Mesenteric fat pad (tissue), 1 donor: Measurements from ENCODE around the gene ARSB. TPM values are rescaled to one million over a fixed set of nuclear protein-coding genes. Genes with fewer than 3 reads are reported as not detected.
"Not testable (repeated sequence)": the region's sequence is repeated elsewhere in the genome, so short reads cannot be mapped to it uniquely, and the experiment has no call there.

Experiments used
- DNase-seq: peaks from one replicate; pipeline ENCODE4 v3.0.0-alpha.2; 2020; ENCODE audit warnings: low spot score
- total RNA-seq: library from RNA; stranded (reverse); fragmentation: NEBNext Ultra II Directional; extraction: Animal tissue kit (Norgen Biotek cat#: 25700); gene quantifications from one replicate; pipeline ENCODE4 v1.2.1, GENCODE V29; 2021
- donor health status: DM: yes; HTN: yes; CAD: no.

The ARSB gene
- total RNA-seq, 1 donor from 2014 or later: 16.7 TPM

DNA sequence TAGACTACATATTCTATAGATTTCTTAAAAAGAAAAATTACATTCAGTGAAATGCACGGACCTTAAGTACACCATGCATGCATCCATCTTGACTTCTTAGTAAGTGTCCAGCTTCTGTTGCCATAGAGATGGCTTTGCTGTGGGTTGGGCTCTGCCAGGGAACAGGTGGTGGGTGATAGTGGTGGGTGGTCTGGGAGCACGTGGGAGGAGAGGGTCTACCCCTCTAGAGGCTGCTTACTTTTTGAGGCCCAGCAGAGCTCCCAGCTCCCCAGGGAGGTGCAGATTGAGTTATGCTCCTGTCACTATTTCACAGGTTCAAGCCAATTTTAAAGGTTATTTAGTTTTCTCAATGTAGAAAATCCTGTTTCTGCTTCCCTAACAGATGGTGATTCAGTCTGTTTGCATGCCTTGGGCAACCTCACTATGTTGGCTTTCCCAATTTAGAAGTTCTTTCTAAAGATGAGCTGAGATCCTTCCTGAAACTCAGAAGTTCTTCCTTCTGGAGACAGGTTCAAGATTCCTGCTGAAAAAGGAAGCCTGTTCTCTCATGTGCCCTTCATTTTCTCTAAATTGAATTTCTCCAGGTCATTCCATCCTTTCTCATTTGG lies 229.2 kb downstream of the ARSB start:
- no peak for DNase-seq

DNA sequence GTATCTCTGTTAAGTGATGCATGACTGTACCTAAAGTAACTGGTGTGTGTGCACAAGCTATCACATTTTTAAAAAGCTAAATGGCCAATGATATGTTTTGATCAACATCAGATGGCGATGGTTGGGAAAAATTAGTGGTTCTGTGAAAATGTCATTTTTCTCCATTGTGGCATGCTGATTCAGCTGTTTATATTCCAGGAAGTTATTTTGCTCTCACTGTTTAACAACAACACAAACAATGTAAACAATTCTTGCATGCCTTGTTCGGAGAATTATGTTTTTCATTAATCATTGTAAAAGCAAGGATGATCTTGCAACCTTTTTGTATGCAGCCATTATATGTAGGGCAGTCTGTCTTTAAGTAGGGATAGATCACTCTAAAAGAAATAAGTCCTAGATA lies 230.5 kb downstream of the ARSB start:
- no peak for DNase-seq

DNA sequence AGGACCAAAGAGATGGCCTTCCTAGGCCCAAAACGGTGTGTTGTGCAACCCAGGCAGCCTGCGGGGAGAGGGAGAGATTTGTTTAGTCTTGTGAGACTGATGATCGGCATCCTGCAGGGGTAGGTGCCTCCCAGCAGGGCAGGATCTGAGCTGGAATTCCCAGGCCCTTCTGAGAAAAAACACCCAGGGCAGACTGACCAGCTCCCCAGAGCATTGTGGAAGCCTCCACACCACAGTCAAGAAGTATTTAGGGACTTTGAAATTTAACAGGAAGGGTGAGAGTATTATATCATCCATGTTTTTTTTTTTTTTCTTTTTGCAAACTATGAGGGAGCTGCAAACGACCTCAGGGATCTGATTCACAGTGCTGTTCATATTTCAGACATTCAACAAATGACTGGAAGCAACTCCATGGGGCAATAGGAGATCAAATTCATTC lies 232.0 kb downstream of the ARSB start:
- no peak for DNase-seq

DNA sequence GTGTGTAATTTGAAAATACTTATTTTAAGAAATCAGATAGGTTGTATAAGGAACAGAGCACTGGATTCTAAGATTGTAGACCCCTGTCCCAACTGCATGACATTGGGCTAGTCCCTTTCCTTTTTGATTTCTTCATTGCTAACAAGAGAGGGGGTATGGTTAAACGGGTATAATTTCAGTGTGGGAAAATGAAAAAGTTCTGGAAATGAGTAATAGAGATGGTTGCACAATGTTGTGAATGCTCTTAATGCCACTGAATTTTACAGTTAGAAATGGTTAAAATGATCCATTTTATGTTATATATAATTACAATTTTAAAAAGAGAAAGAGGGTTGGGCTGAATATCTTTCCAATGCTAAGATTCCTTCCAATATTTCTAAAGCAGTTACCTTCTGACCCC lies 233.2 kb downstream of the ARSB start:
- no peak for DNase-seq

DNA sequence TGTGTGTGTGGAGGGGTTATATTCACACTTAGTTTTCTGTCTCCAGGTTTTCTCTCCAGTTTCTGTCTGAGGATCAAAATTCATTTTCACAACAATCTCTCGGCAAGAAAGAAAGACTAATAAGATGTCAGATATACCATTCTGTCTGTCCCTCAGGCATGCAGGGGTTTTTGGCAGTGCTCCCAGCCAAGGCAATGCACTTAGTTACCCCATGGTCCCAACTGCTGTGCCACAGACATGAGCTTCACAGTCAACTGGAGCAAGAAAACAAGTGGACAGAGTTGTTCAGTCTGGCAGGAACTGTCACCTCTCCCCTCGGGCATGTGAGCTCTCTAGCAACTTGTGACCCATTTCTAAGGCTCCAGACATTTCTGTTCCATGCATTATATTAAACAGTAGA lies 234.8 kb downstream of the ARSB start:
- DNase-seq: no peak

GRCh38 chr5:78747705-78748359 lies 237.3 kb downstream of the ARSB start:
- no peak for DNase-seq

DNA sequence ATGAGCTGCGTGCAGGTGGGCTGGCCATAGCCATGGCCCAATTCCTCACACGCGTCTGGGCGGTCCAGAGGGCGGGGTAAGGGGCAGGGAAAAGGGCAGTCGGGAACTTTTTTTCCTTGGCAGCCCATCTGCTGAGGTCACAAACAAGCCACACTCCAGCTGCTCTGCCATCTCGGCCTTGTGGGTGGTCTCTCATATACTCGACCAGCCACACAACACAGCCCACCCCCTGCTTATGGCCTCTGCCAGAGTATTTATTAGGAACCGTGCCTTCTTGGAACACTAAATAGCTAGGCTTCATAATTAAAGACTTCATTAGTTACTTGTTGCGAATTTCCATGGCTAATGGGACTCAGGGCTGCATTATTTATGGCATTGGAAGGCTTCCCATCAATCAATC lies 238.1 kb downstream of the ARSB start:
- no peak for DNase-seq

GRCh38 chr5:78746021-78746770 lies 238.9 kb downstream of the ARSB start:
- no peak for DNase-seq

DNA sequence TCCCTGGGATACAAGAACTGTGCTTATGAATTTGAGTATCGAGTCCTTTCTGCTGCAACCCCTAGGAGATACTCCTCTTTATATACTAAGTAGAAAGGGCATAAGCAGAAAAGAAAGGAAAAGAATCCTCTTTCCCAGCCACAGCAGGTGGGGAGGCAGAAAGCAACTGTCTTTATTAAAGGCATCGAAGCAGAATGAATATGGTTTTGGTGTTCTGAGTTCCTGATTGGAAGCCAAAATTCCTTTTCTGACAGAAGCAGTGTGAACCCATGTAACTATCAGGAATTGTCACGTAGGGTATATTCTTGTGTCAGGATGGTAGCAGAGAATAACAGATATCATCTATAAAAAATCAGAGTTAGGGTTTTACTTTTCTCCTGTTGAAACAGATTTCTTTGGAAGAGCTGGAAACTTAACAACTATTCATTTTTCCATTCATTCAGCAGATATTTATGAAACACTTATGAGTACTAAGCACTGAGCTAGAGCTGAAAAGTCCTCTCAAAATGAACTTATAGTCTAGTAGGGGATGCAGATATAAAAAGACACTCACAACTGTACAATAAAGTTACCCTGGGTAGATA lies 240.1 kb downstream of the ARSB start:
- DNase-seq: no peak

GRCh38 chr5:78741019-78741418 lies 244.1 kb downstream of the ARSB start:
- DNase-seq: no peak

DNA sequence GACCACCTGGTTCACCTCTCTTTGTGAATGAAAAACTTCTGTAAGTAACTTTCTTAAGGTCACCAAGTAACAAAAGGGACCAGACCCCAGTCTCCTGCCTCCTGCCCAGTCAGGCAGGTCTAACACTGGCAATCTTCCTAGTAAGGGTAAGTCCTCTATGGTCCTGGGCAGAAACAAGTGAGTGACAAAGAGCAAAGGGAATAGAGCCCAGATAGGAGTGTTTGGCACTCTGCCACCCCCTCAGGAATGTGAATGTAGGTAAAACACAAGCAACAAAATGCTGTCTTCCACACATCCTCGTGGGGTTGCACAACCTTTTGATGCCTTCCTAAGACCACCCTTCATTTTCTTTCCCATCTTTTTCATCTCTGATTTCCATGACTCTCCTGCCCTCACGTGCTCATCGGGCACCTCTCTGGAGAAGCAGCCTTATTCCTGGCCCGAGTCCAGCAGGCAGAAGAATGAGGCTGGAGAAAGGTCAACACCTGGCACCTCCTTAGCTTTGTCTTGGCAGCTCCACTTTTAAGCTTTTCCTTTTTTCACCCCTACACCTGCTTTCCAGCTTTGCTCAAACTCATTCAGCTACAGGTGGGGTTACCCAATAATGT lies 246.3 kb downstream of the ARSB start:
- no peak for DNase-seq

DNA sequence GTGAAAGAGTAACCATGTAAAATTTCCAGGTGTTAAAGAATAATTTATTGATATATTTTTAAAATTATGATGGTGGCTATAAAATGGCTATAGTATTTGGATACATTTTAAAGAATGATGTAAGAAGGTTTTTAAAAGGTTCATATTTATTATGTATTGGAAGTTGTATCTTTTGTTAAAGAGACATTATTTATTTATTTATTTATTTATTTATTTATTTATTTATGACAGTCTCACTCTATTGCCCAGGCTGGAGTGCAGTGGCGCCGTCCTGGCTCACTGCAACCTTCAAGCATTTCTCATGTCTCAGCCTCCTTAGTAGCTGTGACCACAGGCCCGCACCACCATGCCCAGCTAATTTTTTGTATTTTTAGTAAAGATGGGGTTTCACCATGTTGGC lies 247.0 kb downstream of the ARSB start:
- no peak for DNase-seq

- no peak for DNase-seq
Observed at GRCh38 chr5:78735834-78736463, 249.2 kb downstream of the ARSB start.

DNA sequence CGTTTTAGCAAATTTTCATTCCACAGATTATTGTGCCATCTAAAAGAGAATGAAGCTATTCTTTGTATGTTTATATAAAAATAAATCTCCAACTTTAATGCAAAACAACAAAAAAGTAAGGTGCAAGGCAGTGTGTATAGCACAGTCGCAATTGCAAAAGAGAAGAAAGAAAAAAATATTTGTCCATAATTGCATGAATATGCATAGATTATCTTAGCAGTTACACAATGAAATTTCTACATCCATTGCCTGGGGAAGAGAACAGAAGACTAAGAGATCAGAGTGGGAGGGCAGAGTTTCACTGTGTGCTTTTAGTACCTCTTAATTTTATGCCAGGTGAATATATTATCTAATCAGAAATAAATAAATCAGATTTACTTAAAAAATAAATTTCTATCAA lies 250.2 kb downstream of the ARSB start:
- DNase-seq: no peak

DNA sequence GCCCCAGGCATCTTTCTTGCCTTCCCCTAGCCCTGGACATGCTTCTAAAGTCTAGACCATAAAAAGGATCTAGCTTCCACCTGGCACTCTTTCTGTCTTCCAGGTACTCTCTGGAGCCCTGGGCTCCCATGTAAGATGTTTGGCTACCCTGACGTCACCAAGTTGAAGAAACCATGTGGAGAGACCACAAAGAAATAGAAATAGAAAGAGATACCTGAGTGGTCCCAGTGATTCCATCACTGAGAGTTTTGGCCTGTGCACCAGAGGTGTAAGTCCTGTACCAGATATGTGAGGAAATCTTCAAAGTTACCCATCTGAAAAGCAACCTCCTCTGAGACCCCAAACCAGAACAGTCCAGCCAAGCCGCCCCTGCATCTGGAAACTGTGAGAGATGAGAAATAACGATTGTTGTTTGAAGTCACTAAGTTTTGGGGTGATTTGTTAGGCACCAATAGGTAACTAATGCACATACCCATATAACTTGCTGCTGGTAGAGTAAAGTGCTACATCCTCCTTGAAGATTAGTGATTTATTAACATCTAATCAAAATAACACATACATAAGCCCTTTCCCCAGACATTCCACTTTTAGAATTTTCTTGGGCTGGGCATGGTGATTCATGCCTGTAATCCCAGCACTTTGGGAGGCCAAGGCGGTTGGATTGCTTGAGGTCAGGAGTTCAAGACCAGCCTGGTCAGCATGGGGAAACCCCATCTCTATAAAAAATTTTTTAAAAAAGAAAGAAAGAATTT lies 250.8 kb downstream of the ARSB start:
- no peak for DNase-seq

DNA sequence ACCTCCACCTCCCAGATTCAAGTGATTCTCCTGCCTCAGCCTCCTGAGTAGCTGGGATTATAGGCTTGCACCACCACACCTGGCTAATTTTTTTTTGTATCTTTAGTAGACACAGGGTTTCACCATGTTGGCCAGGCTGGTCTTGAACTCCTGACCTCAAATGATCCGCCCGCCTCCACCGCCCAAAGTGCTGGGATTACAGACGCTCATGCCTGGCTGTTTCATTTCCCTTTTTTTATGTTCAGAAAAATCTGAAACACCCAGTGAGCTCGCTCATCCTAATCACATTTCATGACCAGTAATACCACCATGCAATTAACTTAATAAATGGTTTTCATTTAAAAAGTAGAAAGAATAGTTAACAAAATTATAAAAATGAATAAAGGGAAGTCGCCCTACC lies 252.4 kb downstream of the ARSB start:
- not testable (repeated sequence) for DNase-seq

- no peak for DNase-seq
Observed at GRCh38 chr5:78731884-78732283, 253.2 kb downstream of the ARSB start.

DNA sequence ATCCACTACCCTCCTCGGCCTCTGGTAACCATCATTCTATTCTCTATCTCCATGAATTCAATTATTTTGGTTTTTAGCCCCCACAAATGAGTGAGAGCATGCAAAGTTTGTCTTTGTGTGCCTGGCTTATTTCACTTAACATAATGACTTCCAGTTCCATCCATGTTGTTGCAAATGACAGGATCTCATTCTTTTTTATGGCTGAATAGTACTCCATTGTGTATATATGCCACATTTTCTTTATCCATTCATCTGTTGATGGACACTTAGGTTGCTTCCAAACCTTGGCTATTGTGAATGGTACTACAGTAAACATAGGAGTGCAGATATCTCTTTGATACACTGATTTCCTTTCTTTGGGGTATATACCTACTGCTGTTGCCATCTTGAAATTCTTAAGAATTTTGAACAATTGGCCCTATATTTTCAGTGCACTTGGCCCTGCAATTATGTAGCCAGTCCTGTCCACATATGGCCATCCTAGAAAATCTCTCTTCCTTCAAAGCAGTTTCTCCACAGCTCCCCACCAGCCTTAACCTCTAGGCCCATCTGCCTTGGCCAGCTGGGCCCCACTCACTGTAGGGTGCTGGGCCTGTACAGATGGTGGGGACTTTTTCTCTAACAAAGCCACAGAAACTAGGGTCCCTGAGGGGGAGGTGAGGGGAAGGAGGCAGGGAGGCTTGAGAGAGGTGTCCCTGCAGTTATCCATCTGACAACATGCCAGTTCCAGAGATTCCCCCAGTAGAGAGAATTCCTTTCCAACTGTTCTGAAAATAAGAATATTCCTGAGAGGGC lies 254.6 kb downstream of the ARSB start:
- no peak for DNase-seq
